Effector CD8-positive, alpha-beta T cell (primary cell): ENCODE results near the gene ASPHD2.
A peak's percentile ranks its signal among the peaks of the same experiment; 100 is the strongest.
"Not testable (repeated sequence)": the region's sequence is repeated elsewhere in the genome, so short reads cannot be mapped to it uniquely, and the experiment has no call there.

Experiments
- DNase-seq: peaks from one replicate; lab custom pipeline; 2025; lab: John Stamatoyannopoulos, UW
- total RNA-seq, 4 experiments: gene quantifications; one replicate each; lab custom pipeline; 2026; lab: John Stamatoyannopoulos, UW

ASPHD2 gene
- 9.4 to 18.0 (median 11.2) reads per million in 4 experiments for total RNA-seq

- peak; percentile 79 for DNase-seq
These were observed at the start of gene ASPHD2 for GRCh38 chr22:26428515-26429457. TSS of gene ASPHD2 (plus strand) at chr22:26429260. CDS start at chr22:26433616, 4,356 bp downstream.

DNA sequence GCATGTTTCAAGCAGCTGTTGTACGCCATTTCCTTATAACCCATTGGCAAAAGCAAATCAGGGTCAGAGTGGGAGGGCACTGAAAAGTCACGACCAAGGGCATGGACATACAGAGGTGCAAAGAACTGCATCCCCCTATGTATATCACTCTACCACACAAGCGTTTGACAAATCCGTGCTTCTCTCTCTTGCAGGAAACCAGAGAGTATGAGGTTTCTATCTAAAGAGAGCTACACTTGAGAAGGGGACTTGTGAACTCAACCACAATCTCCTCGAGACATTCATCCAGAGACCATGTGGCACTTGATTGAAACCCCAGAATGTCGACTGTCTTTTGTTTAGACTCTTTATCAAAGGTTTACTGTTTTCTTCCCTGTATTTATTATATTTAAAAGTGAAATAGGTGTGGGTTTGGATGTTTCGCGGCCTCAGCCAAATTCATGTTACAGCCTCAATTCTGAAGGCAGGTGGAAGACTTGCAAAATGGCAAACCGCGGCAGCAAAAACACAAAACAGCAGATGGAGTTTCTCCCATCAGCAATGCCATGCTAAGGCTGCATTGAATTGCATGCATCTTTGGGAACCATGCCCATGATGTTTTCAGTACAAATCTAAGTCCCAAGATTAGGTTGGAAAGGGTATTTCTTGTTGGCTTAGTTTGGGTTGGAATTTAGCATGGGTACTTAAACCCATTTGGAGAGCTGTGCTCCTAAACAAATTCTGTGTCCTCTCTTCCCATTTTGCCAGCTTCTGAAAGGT, 48.8 kb upstream of the ASPHD2 start:
- DNase-seq = no peak

DNA sequence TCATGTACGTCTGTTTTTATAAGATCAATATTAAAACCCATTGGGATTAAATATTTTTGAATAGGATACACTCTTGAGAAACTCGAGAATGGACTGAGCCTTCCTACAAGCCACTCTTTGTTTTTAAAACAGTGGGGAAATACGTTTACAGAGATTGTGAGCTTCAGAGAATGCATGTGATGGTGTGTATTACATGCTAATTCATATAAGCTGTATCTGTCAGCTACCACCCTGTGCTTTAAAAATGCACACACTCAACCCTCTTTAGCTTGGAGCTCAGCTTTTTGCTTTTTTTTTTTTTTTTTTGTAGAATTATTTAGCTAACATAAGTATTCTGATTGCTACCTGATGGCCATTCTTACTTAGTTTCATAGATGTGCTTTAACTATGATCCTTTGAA, 46.3 kb upstream of the ASPHD2 start:
- DNase-seq = no peak

DNA sequence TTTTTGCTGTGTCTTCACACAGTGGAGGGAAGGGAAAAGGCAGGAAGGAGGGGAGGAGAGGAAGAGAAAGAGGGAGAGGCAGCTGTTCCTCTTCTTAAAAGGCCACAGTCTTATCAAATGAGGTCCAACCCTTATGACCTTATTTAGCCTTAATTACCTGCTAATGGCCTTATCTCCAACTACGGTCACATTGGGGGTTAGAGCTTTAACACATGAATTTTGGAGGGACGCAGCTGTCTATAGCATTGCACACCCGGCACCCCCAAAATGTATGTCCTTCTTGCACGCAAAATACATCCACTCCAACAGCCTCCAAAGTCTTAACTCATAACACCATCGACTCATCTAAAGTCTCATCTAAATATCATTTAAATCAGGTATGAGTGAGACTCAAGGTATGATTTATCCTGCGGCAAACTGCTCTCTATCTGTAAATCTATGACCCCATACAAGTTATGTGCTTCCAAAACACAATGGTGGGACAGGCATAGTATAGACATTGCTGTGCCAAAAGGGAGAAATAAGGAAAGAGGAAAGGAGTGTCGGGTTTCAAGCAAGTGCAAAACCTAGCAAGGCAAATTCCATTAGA, 45.0 kb upstream of the ASPHD2 start:
- DNase-seq = no peak

- no peak for DNase-seq
These were observed 43.9 kb upstream of the ASPHD2 start for GRCh38 chr22:26385164-26385563.

DNA sequence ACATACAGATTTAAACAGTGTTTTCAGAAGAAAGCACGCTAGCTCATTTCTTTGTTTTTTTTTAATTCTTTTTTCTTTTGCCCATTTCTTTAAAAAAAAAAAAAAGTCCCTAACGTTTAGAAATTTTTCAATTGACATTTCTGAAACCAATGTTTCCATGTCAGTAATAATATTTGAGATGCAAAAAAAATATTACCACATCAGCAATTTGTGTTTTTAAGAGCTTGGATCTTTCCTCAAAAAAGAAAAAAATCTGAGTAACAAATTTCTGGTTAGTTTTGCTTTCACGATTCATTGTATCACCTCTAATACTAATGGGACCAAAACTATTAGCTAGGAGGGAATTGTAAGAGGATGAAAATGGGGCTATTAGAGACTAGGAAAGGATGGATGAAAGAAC, 39.9 kb upstream of the ASPHD2 start:
- no peak for DNase-seq

DNA sequence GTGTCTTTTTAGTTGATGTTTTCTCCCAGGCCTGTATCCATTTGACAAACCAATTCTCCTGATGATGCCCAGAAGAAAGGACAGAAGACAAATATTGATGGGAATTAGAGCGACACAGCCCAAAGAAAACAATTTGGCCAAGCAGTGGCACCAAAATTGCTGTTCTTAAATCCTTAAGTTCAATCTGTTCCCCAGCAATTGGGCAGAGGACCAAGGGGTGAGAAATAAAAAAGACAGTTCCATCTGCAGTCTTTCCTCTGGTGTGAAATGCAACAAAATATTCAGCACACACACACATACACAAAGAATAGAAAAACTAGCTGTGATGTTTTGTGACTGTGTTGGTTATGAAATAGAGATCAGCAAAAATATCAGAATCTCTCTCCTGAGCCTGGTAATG, 38.0 kb upstream of the ASPHD2 start:
- DNase-seq = no peak

DNA sequence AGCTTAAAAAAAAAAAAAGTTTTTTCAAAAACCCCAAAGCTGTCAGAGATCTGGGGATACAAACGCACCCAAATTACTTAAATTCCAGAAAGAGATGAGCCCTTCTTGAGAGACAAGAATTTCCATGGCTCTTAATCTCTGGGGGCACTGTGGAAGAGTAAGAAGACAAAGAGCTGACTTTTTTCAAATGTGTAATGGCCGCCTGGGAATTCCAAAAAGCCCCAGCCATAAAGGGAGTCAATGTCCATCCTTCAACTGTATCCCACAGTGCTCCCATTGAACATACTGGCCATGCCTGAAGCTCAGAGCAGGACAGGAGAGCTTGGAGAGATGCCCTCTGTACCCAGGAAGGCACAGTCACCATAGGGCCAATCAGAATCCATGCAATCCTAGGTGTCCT, 37.4 kb upstream of the ASPHD2 start:
- DNase-seq = no peak

GRCh38 chr22:26393929-26394328, 35.1 kb upstream of the ASPHD2 start:
- no peak for DNase-seq

GRCh38 chr22:26394777-26395176, 34.3 kb upstream of the ASPHD2 start:
- DNase-seq = no peak

DNA sequence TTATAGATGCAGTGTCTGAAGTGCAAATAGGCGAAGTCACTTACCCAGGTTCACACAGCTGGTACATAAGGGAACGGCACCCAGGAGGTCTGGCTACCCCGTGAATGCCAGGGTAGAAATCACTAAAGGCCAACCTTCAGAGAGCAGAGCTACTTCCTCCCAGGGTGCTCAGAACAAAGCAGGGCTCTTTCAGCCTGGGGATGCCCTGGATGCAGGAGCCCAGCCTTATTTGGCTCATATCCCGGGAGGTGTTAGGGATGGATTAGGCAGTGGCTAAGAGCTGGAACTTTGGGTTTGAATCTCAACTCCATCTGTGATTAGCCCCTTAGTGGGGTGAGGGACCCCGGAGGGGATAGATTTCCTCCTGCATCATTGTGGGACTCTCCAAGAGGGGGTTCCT, 33.1 kb upstream of the ASPHD2 start:
- DNase-seq = no peak

DNA sequence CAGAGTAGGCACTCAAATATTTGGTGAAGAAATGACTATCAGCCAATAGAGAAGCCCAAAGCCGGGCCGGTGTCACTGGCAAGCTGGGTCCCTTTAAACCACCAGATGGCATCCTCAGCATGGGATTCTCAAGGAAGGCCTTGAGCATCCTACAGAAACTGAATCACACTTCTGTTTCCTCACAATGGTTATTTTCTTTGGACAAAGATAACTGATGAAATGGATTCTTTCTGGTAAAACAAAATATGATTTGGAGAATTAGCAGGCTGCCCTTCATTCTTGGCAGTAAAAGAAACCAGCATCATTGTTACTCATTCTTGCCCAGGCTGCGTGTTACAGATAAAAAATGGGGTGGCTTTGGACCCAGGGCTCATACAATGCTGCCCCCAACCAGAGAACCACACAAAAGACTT, 30.3 kb upstream of the ASPHD2 start:
- peak; percentile 12 for DNase-seq

DNA sequence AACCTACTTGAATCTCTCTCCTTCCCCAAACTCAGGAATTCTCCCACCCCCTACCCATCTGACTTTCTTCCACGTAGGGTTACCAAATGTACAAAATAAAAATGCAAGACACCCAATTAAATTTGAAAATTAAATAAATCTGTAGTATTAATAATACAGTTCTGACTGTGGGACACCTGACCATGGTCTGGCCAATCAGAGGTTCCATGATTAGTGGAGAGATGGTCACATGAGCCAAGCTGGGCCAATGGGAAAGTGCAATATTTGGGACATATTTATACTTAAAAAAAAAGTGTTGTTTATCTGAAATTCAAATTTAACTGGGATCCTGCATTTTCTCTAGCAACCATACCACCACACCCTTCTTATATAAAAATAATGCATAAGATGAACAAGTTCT, 29.8 kb upstream of the ASPHD2 start:
- no peak for DNase-seq

- DNase-seq = no peak
These were observed 27.3 kb upstream of the ASPHD2 start for GRCh38 chr22:26401726-26402125.

DNA sequence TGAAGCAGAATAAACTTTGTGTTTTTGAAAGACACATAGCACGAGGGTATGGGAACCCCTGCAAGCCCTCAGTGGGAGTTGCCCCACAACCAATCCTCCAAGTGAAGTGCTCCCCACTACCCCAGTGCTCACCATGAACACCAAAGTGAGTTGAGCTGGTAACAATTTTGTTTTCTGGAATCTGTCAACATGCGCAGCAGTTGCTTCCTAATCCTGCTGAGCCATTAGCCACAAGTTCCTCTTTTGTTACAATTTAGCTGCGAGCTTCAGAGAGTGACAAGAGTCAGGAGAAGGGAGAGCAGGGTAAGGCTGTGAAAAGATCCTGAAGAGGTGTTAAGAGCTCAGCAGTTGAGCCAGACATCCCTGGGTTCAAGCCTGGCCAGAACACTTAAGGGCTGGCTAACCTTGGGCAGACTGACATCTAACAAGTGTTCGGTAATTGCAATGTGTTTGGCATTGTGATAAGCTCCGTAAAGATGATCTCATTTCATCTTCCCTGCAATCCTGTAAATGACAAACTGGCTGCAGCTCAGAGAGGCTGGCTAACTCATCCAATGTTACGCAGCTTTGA, 24.1 kb upstream of the ASPHD2 start:
- DNase-seq = no peak

DNA sequence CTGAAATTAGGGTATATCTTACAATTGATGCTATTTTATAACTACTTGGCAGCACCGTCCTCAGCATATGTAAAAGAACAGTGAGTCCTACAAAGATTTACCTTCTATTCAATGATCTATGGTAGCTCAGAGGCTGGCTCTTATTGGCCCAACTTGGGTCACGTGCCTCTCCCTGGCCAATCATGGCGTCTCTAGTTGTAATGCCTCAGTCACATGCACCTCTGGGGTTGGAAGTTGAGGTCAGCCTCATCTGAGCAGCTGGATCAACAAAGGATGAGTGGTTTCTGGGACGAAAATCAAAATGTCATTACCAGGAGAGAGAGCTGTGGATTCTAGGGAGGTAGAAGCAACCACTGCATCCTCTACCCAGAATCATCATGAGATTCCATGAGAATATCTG, 22.9 kb upstream of the ASPHD2 start:
- DNase-seq = no peak

DNA sequence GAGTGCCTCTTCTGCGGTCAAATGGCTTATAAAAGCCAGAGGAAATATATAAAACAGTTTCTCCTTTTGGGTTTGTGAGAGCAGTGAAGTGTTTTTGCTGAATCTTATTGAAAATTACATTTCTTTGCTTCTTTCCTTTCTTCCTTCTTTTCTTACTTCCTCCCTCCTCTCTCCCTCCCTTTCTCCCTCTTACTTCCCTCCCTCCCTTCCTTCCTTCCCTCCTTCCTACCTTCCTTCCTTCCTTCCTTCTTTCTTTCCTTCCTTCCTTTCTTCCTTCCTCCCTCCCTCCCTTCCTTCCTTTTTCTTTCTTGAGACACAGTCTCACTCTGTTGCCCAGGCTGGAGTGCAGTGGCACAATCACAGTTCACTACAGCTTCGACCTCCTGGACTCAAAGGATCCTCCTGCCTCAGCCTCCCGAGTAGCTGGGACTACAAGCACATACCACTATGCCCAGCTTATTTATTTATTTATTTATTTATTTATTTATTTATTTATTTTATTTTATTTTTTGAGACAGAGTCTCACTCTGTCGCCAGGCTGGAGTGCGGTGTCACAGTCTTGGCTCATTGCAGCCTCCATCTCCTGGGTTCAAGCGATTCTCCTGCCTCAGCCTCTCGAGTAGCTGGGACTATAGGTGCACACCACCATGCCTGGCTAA, 20.4 kb upstream of the ASPHD2 start:
- DNase-seq = not testable (repeated sequence)

DNA sequence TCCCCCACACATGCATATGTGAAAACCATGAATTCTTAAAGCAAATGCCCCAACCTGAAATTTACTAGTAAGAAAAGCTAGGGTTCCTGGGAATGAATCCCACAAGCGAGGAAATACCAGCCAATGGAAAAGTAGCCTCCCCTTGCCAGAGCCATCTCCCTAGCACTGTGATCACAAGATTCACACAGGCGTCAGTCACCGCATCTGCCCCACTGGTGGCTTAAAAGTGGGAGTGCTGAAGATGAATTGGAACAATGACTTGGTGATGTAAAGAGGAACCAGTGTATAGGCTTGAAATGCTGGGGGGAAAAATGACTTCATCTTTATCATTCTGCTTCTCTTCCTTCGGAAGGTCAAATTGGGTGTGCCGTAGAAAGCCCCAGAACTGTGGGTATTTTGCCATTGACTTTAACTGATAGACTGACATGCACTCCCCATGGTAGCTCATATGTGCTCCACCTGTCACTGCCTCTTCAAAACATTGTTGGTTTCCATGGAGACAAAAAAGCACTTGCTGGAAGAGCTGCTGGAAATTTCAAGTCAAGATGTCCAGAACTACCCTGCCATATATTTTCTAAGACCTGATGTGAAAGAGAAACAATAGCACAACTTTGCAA, 19.2 kb upstream of the ASPHD2 start:
- no peak for DNase-seq

- no peak for DNase-seq
These were observed 18.7 kb upstream of the ASPHD2 start for GRCh38 chr22:26410386-26410785.

DNA sequence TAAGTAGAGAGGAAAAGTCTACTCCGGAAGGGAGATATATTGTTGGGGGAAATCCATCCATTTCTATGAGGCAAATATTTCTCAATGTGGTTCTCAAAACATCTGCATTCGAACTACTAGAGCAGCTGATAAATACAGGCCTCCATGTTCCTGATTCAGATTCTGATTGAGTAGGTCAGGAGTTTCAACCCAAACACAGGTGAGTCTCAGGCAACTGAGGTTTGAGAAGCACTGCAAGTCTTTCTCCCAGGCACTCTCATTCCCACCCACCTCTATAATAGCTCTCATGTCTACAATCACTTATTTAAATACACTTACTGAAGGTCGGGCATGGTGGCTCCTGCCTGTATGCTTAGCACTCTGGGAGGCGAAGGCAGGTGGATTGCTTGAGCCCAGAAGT, 14.7 kb upstream of the ASPHD2 start:
- DNase-seq = no peak

- no peak for DNase-seq
These were observed 12.8 kb upstream of the ASPHD2 start for GRCh38 chr22:26416256-26416655.
